Endometrial microvascular endothelial cells (primary cell): ENCODE results near the gene UPP1. TPM values are rescaled to one million over a fixed set of nuclear protein-coding genes. Genes with fewer than 3 reads are reported as not detected.
"Not testable (repeated sequence)": the region's sequence is repeated elsewhere in the genome, so short reads cannot be mapped to it uniquely, and the experiment has no call there.

Experiments
- in situ Hi-C: cut with HindIII; loops from 2 replicates; pipeline ENCODE4 v1.10.0; 2017; ENCODE audit warnings: low sequenced_read_pairs, low pct_unique_long_range_greater_than_20kb; ENCODE audit errors: inconsistent ontology term
- total RNA-seq: library from RNA; depleted of rRNA; stranded (reverse); fragments of >200 nt; gene quantifications from one replicate; pipeline ENCODE4 v1.2.3, GENCODE V29; 2015; ENCODE audit errors: inconsistent ontology term

The UPP1 gene
- total RNA-seq, 1 donor from 2014 or later, result 53.8 TPM

- in situ Hi-C loops, result no loop called here
Measured at GRCh38 chr7:48141521-48141920, 52.5 kb downstream of the UPP1 start.

DNA sequence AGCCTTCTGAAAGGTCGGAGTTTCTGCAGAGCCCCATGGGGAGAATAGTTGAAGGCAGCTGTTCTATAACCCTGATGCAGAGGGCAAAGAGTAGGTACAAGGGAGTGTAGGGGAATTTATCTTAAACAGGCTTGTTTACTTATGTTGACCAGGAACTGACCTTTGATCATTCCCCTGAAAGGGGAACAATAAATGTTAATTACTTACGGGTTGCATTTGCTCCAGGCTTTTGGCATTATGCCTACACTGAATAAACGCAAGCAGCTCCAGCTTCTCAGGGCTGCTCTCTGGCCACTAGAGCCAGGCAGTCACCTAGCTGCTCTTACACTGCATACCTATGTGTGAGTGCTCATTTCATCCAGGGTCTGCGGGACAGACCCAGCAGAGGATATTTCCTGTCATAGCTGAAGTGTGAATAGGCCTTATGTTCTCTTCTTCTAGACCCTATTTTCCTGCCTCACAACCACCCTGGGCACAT, 55.3 kb downstream of the UPP1 start:
- in situ Hi-C loops, result no loop called here

GRCh38 chr7:48147078-48147591, 58.1 kb downstream of the UPP1 start:
- in situ Hi-C loops, result no loop called here

DNA sequence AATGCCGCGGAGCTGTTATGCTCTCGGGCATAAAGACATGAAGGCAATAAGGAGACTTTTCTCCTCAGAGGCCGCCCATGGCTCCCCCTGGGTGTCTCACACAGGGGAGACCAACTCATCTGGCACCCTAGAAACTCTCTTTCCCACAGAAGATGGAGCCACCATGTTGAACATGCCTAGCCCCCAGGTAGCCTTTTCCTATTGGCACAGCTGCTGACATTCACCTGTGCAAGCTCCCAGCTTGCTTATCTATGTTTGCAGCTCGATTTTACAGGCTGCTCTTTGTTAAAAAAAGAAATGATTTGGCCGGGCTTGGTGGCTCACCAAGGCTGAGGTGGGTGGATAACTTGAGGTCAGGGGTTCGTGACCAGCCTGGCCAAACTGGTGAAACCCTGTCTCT, 58.6 kb downstream of the UPP1 start:
- in situ Hi-C loops, result not testable (repeated sequence)

- in situ Hi-C loops, result no loop called here
Measured at GRCh38 chr7:48148311-48148710, 59.2 kb downstream of the UPP1 start.

DNA sequence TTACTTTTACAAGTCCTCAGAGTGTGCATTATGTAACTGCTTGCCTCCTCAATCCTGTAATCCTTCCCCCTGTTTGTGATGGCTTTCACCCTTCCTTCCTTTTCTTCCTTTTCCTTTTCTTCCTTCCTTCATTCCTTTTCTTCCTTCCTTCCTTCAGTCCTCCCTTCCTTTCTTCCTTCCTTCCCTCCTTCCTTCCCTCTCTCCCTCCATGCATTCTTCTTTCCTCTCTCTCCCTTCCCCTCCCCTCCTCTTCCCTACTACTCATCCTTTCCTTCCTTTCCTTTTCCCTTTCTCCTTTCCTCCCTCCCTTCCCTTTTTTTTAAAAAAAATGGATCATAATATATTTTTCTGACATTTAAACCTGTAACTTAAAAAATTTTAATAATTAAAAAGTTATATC, 60.0 kb downstream of the UPP1 start:
- in situ Hi-C loops, result no loop called here

GRCh38 chr7:48150086-48150485, 61.0 kb downstream of the UPP1 start:
- in situ Hi-C loops, result no loop called here

GRCh38 chr7:48154792-48155413, 65.8 kb downstream of the UPP1 start:
- in situ Hi-C loops, result no loop called here

Other genes starting within 250 kb of the UPP1 start
- gene PKD1L1, start 140.8 kb upstream of the UPP1 start, total RNA-seq, result 0.28 TPM
- 68.2 TPM for gene HUS1, start 109.7 kb upstream of the UPP1 start, total RNA-seq
- gene SUN3, start 60.2 kb upstream of the UPP1 start, total RNA-seq, result not detected
- not detected for gene C7orf57, start 53.7 kb upstream of the UPP1 start, total RNA-seq
- under 0.01 TPM for gene ABCA13, start 82.2 kb downstream of the UPP1 start, total RNA-seq